NCI-H69 (cell line): ENCODE measurements around the gene LANCL2.
"Not testable (repeated sequence)": the region's sequence is repeated elsewhere in the genome, so short reads cannot be mapped to it uniquely, and the experiment has no call there.

Source experiments
- DNase-seq: peaks from one replicate; lab custom pipeline; 2025; lab: John Stamatoyannopoulos, UW

The LANCL2 gene

GRCh38 chr7:55362927-55363326 lies 2.2 kb upstream of the LANCL2 start:
- no peak for DNase-seq

GRCh38 chr7:55363386-55364170 lies 1.6 kb upstream of the LANCL2 start:
- DNase-seq: no peak

GRCh38 chr7:55365675-55366460 lies 731 bp downstream of the LANCL2 start:
- peak; percentile 98 for DNase-seq

- peak; percentile 44 for DNase-seq
Observed at GRCh38 chr7:55366461-55367070, 1.4 kb downstream of the LANCL2 start.

GRCh38 chr7:55367283-55367840 lies 2.2 kb downstream of the LANCL2 start:
- no peak for DNase-seq

GRCh38 chr7:55369427-55370400 lies 4.6 kb downstream of the LANCL2 start:
- DNase-seq: no peak

GRCh38 chr7:55374213-55374612 lies 9.1 kb downstream of the LANCL2 start:
- DNase-seq: no peak

GRCh38 chr7:55375237-55375636 lies 10.1 kb downstream of the LANCL2 start:
- DNase-seq: no peak

GRCh38 chr7:55377162-55377817 lies 12.2 kb downstream of the LANCL2 start:
- DNase-seq: peak; percentile 66

- DNase-seq: no peak
Observed at GRCh38 chr7:55379285-55379684, 14.1 kb downstream of the LANCL2 start.

- DNase-seq: no peak
Observed at GRCh38 chr7:55381189-55381588, 16.1 kb downstream of the LANCL2 start.

- no peak for DNase-seq
Observed at GRCh38 chr7:55381696-55382095, 16.6 kb downstream of the LANCL2 start.

GRCh38 chr7:55382251-55382650 lies 17.1 kb downstream of the LANCL2 start:
- DNase-seq: no peak

- no peak for DNase-seq
Observed at GRCh38 chr7:55386541-55386940, 21.4 kb downstream of the LANCL2 start.

- peak; percentile 35 for DNase-seq
Observed at GRCh38 chr7:55387062-55387965, 22.2 kb downstream of the LANCL2 start.

- DNase-seq: no peak
Observed at GRCh38 chr7:55396233-55396785, 31.2 kb downstream of the LANCL2 start.

- no peak for DNase-seq
Observed at GRCh38 chr7:55397617-55398016, 32.5 kb downstream of the LANCL2 start.

- DNase-seq: no peak
Observed at GRCh38 chr7:55400191-55400590, 35.1 kb downstream of the LANCL2 start.

GRCh38 chr7:55402506-55402905 lies 37.4 kb downstream of the LANCL2 start:
- not testable (repeated sequence) for DNase-seq
